ENCODE data around the gene PPOX.

GRCh38 chr1:161121834-161122233, 44.4 kb upstream of the PPOX start:
- TF ChIP-seq CTCF (IDR thresholded peaks at IDR 0.05; ENCODE audit: insufficient read depth, low read length, poor library complexity, severe bottlenecking) (no peak), EZH2phosphoT487 (conservative IDR thresholded peaks at IDR 0.05; ENCODE audit: low read length) (no peak)
